ENCODE data around the gene SLC6A18.

- TF ChIP-seq POLR2AphosphoS5 (IDR thresholded peaks at IDR 0.05; ENCODE audit: insufficient read depth in 1 of 2, low read depth in 1 of 2) (no peak), CTCF (IDR thresholded peaks at IDR 0.05) (no peak)
Observed at GRCh38 chr5:1230551-1230950, 5.4 kb downstream of the SLC6A18 start.

Data from vagina (tissue), 2 donors.